GM18505 (cell line): Measurements from ENCODE around the gene LRP11.
"Not testable (repeated sequence)": the region's sequence is repeated elsewhere in the genome, so short reads cannot be mapped to it uniquely, and the experiment has no call there.

Source experiments
- ATAC-seq: cut with Tn5 transposase; IDR thresholded peaks from one replicate; pipeline ENCODE4 v1.9.1; 2021; ENCODE audit not compliant: unreplicated experiment
- POLR2A ChIP-seq: IDR thresholded peaks from 4 replicates; pipeline ENCODE4 v1.6.1; 2011; ENCODE audit warnings: borderline replicate concordance; ENCODE audit not compliant: insufficient read depth, insufficient read length; ENCODE audit errors: extremely low read depth

The LRP11 gene

DNA sequence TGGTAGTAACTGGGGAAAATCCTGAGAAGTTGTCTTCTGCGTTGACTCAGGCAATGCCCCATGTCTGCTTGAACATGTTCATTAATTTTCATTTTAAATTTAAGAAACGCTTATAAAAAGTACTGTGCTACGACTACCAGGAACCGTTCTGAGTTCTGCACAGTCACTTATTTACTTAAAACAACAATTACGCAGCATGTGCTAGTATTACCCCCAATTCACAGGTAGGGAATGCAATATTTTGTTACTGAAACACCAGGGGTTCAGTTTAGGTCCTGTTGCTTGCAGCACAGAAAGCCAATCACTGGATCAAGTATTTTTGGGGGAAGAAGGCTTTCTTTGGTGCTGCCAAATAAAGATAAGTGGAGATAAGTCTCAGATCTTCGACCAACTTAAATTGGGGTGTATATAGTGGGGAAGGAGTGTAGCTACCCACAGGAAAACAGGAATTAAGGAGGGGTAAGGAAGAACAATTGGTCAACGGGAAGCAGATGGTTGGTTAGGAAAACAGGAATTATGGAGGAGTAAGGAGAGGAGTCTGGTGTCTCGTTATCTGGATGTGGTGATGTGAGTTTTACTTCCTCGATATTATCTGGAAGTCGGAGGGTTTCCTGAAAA lies 5.2 kb upstream of the LRP11 start:
- no peak for ATAC-seq
- TF ChIP-seq POLR2A = no peak

DNA sequence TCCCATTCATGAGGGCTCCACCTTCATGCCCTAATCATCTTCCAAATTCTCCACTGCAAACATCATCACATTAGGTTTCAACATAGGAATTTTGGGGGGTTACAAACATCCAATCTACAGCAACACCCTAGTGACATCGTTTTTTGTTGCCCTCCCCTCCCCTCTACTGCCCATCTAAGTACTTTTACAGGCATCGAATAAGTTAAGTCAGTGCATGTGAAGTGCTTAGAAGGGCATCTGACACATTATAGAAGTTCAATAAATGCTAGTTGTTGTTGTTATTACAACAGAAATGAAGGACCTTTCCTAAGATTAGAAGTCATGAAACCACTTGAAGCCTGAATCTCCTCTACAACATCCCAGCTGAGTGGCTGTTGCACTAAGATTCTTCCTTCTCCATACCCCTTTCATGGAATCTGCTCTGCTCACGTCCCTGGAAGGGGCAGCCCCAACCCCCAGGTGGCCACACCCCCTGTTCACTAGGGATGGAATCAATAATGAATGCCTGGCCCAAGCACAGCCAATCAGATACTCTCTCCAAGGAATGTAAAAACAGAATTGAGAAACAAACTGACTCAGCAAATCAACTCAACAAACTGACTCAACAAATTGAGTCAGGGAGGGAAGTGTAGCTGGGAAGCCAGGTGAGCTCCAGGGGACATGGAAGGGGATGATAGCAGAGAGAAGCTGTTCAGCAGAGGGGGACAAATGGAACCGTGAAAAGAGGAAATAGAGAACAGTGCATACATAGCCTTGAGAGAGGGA lies 3.9 kb upstream of the LRP11 start:
- no peak for TF ChIP-seq POLR2A
- no peak for ATAC-seq

DNA sequence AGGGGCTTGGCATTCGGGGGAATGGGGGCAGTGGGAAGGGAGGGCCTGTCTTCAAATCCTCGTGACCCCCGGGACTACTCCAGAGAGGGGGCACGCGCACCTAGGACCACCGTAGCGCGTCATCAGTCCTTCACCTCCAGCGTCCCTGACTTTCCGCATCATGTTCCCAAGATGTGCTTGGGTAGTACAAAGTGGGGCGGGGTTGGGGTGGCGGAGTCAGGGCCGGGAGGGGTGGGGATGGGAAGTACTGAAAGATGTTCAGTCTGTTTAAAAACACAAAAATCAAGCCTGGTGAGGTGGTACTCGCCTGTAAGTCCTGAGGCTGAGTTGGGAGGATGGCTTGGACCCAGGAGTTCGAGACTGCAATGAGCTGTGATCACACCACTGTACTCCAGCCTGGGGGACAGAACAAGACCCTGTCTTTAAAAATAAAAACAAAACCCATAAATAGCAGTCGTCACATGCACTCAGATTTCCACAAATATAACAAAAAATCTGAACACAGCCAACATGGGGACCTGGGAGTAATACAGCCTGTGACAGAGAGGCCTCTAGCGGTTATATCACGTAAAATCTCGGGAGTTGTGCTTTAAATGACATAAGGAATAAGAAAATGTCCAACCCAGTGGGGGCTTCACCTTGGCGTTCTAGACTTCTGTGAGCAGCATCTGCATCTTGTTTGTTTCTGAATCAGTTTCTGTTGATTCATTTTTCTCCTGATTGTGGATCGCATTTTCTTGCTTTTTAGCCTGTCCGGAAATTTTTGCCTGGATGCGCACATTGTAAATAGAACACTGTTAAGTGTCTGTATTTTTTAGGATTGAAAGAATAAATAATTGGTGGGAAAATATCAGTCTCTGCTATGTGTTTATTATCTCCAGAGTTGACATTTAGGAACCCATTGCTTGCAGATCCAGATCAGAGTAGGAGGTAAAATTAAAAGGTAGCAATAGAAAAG lies 698 bp upstream of the LRP11 start:
- TF ChIP-seq POLR2A = no peak
- no peak for ATAC-seq

DNA sequence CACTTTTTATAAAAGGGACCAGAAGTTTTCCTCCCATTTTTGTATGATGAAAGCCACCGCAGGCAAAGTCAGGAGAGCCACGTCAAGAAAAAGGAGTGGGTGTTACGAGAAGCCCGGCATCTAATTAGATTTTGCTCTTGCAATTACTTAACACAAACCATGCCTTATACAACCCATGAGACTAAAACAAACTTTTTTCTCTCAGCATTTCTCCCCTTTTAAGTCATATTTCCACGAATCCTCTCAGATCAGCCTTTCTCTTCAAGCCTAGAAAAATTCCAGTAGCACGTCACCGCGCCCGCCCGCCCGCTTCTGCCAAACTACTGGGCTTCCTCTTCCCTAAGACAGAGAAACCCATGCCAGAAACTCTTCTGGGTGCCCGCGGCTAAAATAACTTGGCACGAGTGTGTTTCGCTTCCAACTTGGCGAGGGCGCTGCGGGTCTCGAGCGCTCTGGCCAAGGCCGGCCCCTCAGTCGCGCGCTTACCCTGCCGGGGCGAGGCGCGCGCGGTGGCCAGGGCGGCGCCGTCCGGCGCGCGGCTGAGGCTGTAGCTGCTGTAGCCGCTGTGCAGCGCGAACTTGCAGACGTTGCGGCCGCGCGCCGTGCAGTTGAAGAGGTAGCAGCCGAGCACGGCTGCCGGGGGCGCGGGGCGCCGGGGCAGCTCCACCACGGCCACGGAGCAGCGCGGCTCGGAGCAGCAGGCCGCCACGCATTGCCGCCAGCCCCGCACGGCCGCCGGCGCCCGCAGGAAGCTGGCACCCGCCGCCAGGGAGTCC lies 1.0 kb downstream of the LRP11 start:
- ATAC-seq = peak; percentile 37
- no peak for TF ChIP-seq POLR2A

GRCh38 chr6:149862424-149862738 lies 1.8 kb downstream of the LRP11 start:
- ATAC-seq = not testable (repeated sequence)

- no peak for ATAC-seq
Observed at GRCh38 chr6:149861603-149862423, 2.3 kb downstream of the LRP11 start.

DNA sequence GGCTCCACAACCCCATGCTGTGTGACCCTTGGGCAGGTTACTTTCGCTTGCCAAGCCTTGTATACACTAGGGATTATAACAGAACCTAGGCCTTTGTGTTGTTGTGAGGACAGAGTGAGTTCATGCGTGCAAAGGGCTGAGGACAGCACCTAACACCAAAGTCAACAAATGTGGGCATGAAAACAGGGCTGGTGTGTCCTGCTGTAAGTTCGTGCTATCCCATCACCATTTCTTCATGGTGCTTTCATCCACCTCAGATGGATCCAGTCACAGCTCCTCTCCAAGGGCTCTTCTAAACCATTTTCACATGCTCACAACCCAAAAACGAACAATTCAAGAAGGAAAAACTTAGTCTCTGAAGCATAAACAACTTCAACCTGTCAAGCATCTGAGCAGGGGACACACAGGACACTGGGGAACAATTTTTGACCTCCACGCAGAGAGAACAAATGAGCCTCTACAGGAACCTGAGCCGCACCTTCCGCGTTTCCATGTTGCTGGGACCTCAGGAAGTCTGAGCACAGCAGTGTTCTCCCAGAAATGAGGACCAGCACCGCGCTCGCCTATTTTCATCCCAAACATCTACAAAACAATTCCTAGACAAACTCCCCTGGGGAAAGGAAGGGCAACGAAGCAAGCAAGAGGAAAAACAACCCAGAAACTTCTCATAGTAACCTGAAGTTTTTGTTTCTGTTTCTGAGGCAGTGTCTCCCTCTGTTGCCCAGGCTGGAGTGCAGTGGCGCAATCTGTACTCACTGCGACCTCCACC lies 3.1 kb downstream of the LRP11 start:
- ATAC-seq = no peak
- TF ChIP-seq POLR2A = no peak

More at GRCh38 chr6:149861603-149862423, 2.3 kb downstream of the LRP11 start:
- no peak for TF ChIP-seq POLR2A

- TF ChIP-seq POLR2A = no peak
- no peak for ATAC-seq
Observed at GRCh38 chr6:149860513-149860833, 3.7 kb downstream of the LRP11 start.

DNA sequence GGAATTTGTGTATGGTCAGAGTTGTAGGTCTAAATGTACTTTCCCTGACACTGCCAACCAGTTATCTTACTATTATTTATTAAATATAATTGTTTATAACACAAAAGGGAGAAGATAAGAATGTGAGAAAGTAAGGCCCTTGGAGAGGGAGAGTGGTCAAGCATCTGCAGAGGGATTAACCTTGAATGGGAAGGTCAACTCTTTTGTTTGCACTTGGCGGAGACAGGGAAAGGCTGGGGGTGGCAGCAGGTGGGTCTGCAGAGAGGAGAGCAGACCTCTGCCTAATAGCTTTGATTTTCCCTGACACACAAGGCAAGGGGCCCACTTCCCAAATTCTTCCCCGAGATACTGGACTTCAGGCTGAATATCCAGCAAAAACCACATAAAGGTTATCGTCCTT lies 4.2 kb downstream of the LRP11 start:
- no peak for ATAC-seq
- no peak for TF ChIP-seq POLR2A

DNA sequence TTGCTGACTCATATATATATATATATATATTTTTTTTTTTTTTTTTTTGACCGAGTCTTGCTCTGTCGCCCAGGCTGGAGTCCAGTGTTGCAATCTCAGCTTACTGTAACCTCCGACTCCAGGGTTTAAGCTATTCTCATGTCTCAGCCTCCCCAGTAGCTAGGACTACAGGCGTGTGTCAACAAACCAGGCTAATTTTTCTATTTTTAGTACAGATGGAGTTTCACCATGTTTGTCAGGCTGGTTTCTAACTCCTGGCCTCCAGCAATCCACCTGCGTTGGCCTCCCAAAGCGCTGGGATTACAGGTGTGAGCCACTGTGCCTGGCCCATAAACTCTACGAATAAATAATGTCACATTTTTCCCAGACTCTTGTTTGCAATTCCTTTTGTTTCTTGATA lies 4.8 kb downstream of the LRP11 start:
- ATAC-seq = no peak
- TF ChIP-seq POLR2A = no peak

DNA sequence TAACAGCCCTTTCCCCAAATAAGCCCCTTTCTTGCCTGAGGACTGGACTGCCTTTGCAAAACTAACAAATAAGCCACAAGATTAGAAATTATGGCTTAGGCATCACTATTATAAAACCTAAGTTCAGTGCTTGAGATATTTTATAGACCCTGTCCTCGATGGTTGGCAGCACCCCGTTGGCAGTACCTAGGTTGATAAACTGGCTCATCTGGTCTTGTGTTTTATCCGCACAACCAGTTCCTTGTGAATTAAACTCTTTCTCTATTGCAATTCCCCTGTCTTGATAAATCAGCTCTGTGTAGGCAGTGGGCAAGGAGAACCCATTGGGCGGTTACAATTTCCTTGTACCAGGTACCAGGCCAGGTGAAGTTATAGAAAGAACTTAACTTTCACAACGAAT lies 6.6 kb downstream of the LRP11 start:
- no peak for ATAC-seq

GRCh38 chr6:149856256-149856994 lies 7.7 kb downstream of the LRP11 start:
- no peak for TF ChIP-seq POLR2A
- no peak for ATAC-seq

More for the DNA sequence above, 6.6 kb downstream of the LRP11 start:
- TF ChIP-seq POLR2A = no peak

DNA sequence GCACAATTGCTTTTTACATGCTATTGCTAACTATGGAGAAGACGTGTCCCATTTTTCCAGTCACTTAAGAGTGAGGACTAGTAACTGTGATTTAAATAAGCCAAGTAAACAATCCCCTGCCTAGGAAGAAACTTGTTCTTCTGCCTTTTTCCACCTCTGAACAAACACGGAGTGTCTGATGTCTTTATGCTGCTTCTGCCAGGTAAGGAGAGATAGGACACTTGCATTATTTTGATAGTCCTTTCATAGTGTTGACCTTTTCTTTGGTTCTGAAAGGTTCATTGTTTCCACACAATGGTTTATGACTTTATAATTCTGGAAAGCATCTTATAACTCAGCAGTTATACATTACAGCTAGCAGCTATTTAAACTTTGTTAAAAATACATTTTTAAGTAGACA lies 8.4 kb downstream of the LRP11 start:
- no peak for ATAC-seq
- no peak for TF ChIP-seq POLR2A
